ENCODE results near the gene WFIKKN2.

The WFIKKN2 gene

DNA sequence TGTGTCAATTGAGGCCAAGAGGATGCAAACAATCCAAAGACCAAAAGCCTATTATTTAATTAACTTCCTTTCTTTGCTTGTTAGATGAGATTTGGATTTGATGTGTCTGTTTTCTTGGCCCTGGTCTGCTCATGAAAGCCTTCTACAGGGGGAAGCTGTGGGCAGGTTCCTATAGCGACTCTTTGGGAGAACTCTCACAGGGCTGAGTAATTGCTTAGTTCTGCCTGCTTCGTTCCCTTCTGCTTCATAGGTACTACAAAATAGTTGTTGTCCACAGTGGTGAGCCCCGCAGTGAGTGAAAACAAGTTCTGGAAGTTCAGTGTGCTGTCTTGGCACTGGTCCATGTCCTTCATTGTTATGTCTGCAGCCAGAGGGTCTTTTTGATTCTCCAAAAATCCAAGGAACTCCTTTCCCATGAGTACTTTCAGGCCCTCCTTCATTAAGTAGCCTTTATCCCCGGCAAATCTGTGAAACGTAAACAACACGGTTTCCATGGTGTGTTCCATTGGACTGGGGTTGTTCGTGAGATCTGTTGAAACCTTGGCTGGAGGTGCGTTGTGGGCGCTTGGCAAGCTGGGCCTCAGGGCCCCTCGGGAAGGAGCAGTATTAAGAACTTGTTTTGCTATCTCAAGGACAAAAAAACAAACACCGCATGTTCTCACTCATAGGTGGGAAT, 38.1 kb upstream of the WFIKKN2 start:
- no peak for TF ChIP-seq CTCF (IDR thresholded peaks at IDR 0.05)

- no peak for TF ChIP-seq CTCF (IDR thresholded peaks at IDR 0.05)
Measured at GRCh38 chr17:50798424-50799288, 36.7 kb upstream of the WFIKKN2 start.

GRCh38 chr17:50799582-50799981, 35.8 kb upstream of the WFIKKN2 start:
- TF ChIP-seq CTCF (IDR thresholded peaks at IDR 0.05) = no peak

DNA sequence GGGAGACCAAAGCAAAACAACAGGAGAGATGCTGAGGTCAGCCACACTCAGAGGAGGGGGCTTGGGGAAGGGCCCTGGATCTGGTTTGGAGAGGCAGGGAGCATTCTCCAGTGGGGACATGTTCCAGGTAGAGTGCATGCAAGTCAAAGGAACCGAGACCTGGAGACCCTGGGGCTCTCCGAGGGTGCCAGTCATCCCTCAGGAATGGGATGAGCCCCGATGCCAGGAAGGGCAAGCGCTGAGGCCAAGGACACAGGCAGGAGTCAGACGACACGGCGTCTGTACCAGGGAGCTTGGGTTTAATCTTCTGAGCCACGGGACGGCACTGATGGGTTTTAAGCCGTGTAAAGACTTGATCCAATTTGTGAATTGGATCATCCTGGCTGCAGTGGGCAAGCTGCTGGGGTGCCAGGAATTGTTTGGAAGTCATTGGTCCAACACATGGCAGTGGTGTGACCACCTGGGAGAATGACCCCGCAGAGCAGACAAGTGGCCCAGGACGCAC, 35.1 kb upstream of the WFIKKN2 start:
- no peak for TF ChIP-seq CTCF (IDR thresholded peaks at IDR 0.05)

- TF ChIP-seq CTCF (IDR thresholded peaks at IDR 0.05) = no peak
Measured at GRCh38 chr17:50802609-50803571, 32.5 kb upstream of the WFIKKN2 start.

GRCh38 chr17:50803676-50804075, 31.7 kb upstream of the WFIKKN2 start:
- TF ChIP-seq CTCF (IDR thresholded peaks at IDR 0.05) = no peak

- TF ChIP-seq CTCF (IDR thresholded peaks at IDR 0.05) = no peak
Measured at GRCh38 chr17:50805486-50805885, 29.9 kb upstream of the WFIKKN2 start.
